ENCODE measurements around the gene PTGER4. TPM values are rescaled to one million over a fixed set of nuclear protein-coding genes. Genes with fewer than 3 reads are reported as not detected.

Gene PTGER4
- total and polyA plus RNA-seq, 2 of the 8 experiments (the other 6 are each of a cell fraction or from before 2014, with no cell fraction given) = 0.76 to 1.2 TPM

GRCh38 chr5:40733434-40733833 is 53.7 kb downstream of the PTGER4 start (continued):
- TF ChIP-seq ATF2 (IDR thresholded peaks at IDR 0.05; ENCODE audit: low read length) (no peak), HDAC6 (IDR thresholded peaks at IDR 0.05; ENCODE audit: low read depth, low read length) (no peak), EP300 (IDR thresholded peaks at IDR 0.05; ENCODE audit: borderline replicate concordance in 1 of 2, low read depth in 2 of 2, low read length in 2 of 2) (no peak), TCF12 (IDR thresholded peaks at IDR 0.05; ENCODE audit: low read depth, low read length) (no peak), BRCA1 (IDR thresholded peaks at IDR 0.05; ENCODE audit: low read depth, low read length) (no peak), CEBPB (IDR thresholded peaks at IDR 0.05; ENCODE audit: low read depth, low read length) (no peak)
